Measurements from ENCODE around the gene SIRPD.
"Not testable (repeated sequence)": the region's sequence is repeated elsewhere in the genome, so short reads cannot be mapped to it uniquely, and the experiment has no call there.

The SIRPD gene

GRCh38 chr20:1557605-1558004 is at the start of gene SIRPD:
TSS of gene SIRPD (minus strand) at chr20:1557705. CDS start at chr20:1557653, 52 bp downstream.
- no peak for DNase-seq

- no peak for DNase-seq
Measured at GRCh38 chr20:1600736-1601135, 43.2 kb upstream of the SIRPD start.

GRCh38 chr20:1595333-1595732 is 37.8 kb upstream of the SIRPD start:
- no peak for DNase-seq

- peak in 3 of 58 donors; percentile 3 to 49 (median 10) for DNase-seq
Measured at GRCh38 chr20:1588533-1589460, 31.3 kb upstream of the SIRPD start.

- no peak for DNase-seq
Measured at GRCh38 chr20:1587781-1588532, 30.5 kb upstream of the SIRPD start.

- no peak for DNase-seq
Measured at GRCh38 chr20:1579488-1579887, 22.0 kb upstream of the SIRPD start.

GRCh38 chr20:1577906-1578305 is 20.4 kb upstream of the SIRPD start:
- no peak for DNase-seq

- not testable (repeated sequence) for DNase-seq
Measured at GRCh38 chr20:1577313-1577712, 19.8 kb upstream of the SIRPD start.

GRCh38 chr20:1576641-1577040 is 19.1 kb upstream of the SIRPD start:
- DNase-seq, result no peak

- not testable (repeated sequence) for DNase-seq
Measured at GRCh38 chr20:1576003-1576402, 18.5 kb upstream of the SIRPD start.

- not testable (repeated sequence) for DNase-seq
Measured at GRCh38 chr20:1571583-1571982, 14.1 kb upstream of the SIRPD start.

- DNase-seq, result no peak
Measured at GRCh38 chr20:1569415-1569881, 11.9 kb upstream of the SIRPD start.

- no peak for DNase-seq
Measured at GRCh38 chr20:1568163-1568490, 10.6 kb upstream of the SIRPD start.

- DNase-seq, result no peak
Measured at GRCh38 chr20:1567392-1568162, 10.1 kb upstream of the SIRPD start.

GRCh38 chr20:1566701-1567100 is 9.2 kb upstream of the SIRPD start:
- DNase-seq, result no peak

GRCh38 chr20:1565461-1565860 is 8.0 kb upstream of the SIRPD start:
- DNase-seq, result no peak

- DNase-seq, result no peak
Measured at GRCh38 chr20:1563598-1563997, 6.1 kb upstream of the SIRPD start.

- no peak for DNase-seq
Measured at GRCh38 chr20:1562622-1563021, 5.1 kb upstream of the SIRPD start.

GRCh38 chr20:1561350-1561749 is 3.8 kb upstream of the SIRPD start:
- DNase-seq, result no peak

- DNase-seq, result no peak
Measured at GRCh38 chr20:1555952-1556351, 1.6 kb downstream of the SIRPD start.

- no peak for DNase-seq
Measured at GRCh38 chr20:1539816-1540419, 17.6 kb downstream of the SIRPD start.
